Measurements from ENCODE around the gene ALB.

The ALB gene

GRCh38 chr4:73391774-73392173, 12.3 kb upstream of the ALB start:
- DNase-seq: no peak
- no peaks in the 10 kb centered on the region for H3K36me3 ChIP-seq (replicated peaks)
- in situ Hi-C loops (cut with HindIII; ENCODE audit: low pct_ligation_motif_present, low sequenced_read_pairs): no loop called here
- H3K27me3 ChIP-seq (replicated peaks): no peaks in the 10 kb centered on the region
- H3K27ac ChIP-seq: no peak overlapping the region
- no peak overlapping the region for H3K4me3 ChIP-seq (ENCODE audit: low read depth, low read length)
- no peak for TF ChIP-seq CTCF (IDR thresholded peaks at IDR 0.05; ENCODE audit: low read depth, low read length, missing control alignments)

GRCh38 chr4:73392936-73393335, 11.2 kb upstream of the ALB start:
- in situ Hi-C loops (cut with HindIII; ENCODE audit: low pct_ligation_motif_present, low sequenced_read_pairs): no loop called here
- Histone ChIP-seq H3K36me3 (replicated peaks) (no peaks in the 10 kb centered on the region), H3K4me3 (ENCODE audit: low read depth, low read length) (no peak overlapping the region), H3K27ac (no peak overlapping the region), H3K27me3 (replicated peaks) (no peaks in the 10 kb centered on the region)
- DNase-seq: no peak
- no peak for TF ChIP-seq CTCF (IDR thresholded peaks at IDR 0.05; ENCODE audit: low read depth, low read length, missing control alignments)

GRCh38 chr4:73396304-73396703, 7.8 kb upstream of the ALB start:
- H3K36me3 ChIP-seq (replicated peaks): no peaks in the 10 kb centered on the region
- DNase-seq: no peak
- TF ChIP-seq CTCF (IDR thresholded peaks at IDR 0.05; ENCODE audit: low read depth, low read length, missing control alignments): no peak
- in situ Hi-C loops (cut with HindIII; ENCODE audit: low pct_ligation_motif_present, low sequenced_read_pairs): no loop called here
- H3K27ac ChIP-seq: no peak overlapping the region
- no peak overlapping the region for H3K4me3 ChIP-seq (ENCODE audit: low read depth, low read length)
- H3K27me3 ChIP-seq (replicated peaks): peaks cover 4% of the 10 kb centered on the region

- no peak for TF ChIP-seq CTCF (IDR thresholded peaks at IDR 0.05; ENCODE audit: low read depth, low read length, missing control alignments)
- in situ Hi-C loops (cut with HindIII; ENCODE audit: low pct_ligation_motif_present, low sequenced_read_pairs): no loop called here
- no peak for DNase-seq
- no peaks in the 10 kb centered on the region for H3K36me3 ChIP-seq (replicated peaks)
- no peak overlapping the region for H3K4me3 ChIP-seq (ENCODE audit: low read depth, low read length)
- no peak overlapping the region for H3K27ac ChIP-seq
- peaks cover 4% of the 10 kb centered on the region for H3K27me3 ChIP-seq (replicated peaks)
These were observed 6.8 kb upstream of the ALB start for GRCh38 chr4:73396993-73397972.

GRCh38 chr4:73401412-73401811, 2.7 kb upstream of the ALB start:
- Histone ChIP-seq H3K27me3 (replicated peaks) (peaks cover 4% of the 10 kb centered on the region), H3K4me3 (ENCODE audit: low read depth, low read length) (no peak overlapping the region), H3K36me3 (replicated peaks) (no peaks in the 10 kb centered on the region), H3K27ac (no peak overlapping the region)
- in situ Hi-C loops (cut with HindIII; ENCODE audit: low pct_ligation_motif_present, low sequenced_read_pairs): no loop called here
- no peak for DNase-seq
- no peak for TF ChIP-seq CTCF (IDR thresholded peaks at IDR 0.05; ENCODE audit: low read depth, low read length, missing control alignments)
